Measurements from ENCODE around the gene CNPY3. TPM values are rescaled to one million over a fixed set of nuclear protein-coding genes. Genes with fewer than 3 reads are reported as not detected.

Gene CNPY3
- total and polyA plus RNA-seq, 2 donors (not counting 1 experiment from before 2014, with no cell fraction given): 30.3 to 30.4 TPM

GRCh38 chr6:42971746-42972327 lies 42.6 kb downstream of the CNPY3 start:
- no peak for TF ChIP-seq EZH2 (IDR thresholded peaks at IDR 0.05; ENCODE audit: low read length, missing control alignments)
- no peak for TF ChIP-seq CTCF (conservative IDR thresholded peaks at IDR 0.05 in 1 of 2, IDR thresholded peaks at IDR 0.05 in 1 of 2; ENCODE audit: low read depth in 1 of 2, low read length in 2 of 2)
- Histone ChIP-seq H3K27me3 (ENCODE audit: control insufficient read depth, insufficient read depth, low read length) (no peaks in the 10 kb centered on the region), H3K4me3 (replicated peaks in 1 of 4; ENCODE audit: control extremely low read depth in 1 of 4, insufficient read depth in 1 of 4, low read depth in 3 of 4, low read length in 4 of 4) (no peak overlapping the region), H3K27ac (ENCODE audit: insufficient read depth, low read length) (no peak overlapping the region), H3K9me3 (ENCODE audit: control insufficient read depth, insufficient read depth, low read depth, low read length) (no peaks in the 10 kb centered on the region), H3K9ac (ENCODE audit: insufficient read depth, low read length) (no peak overlapping the region), H3K4me1 (ENCODE audit: control insufficient read depth, extremely low read depth, insufficient read depth, low read length) (no peaks in the 10 kb centered on the region), H3K36me3 (ENCODE audit: control insufficient read depth, insufficient read depth, low read length) (peaks cover 6% of the 10 kb centered on the region), H4K20me1 (ENCODE audit: control insufficient read depth, extremely low read depth, insufficient read depth, low read length) (no peaks in the 10 kb centered on the region), H2AFZ (ENCODE audit: low read length) (no peak overlapping the region), H3K79me2 (ENCODE audit: control insufficient read depth, insufficient read depth, low read length) (no peaks in the 10 kb centered on the region), H3K4me2 (ENCODE audit: extremely low read depth, insufficient read depth, low read length) (no peak overlapping the region)
- no peak for DNase-seq (ENCODE audit: low read depth in 2 of 2)

- Histone ChIP-seq H3K9ac (ENCODE audit: insufficient read depth, low read length) (no peak overlapping the region), H3K79me2 (ENCODE audit: control insufficient read depth, insufficient read depth, low read length) (peaks cover 10% of the 10 kb centered on the region), H3K27ac (ENCODE audit: insufficient read depth, low read length) (no peak overlapping the region), H3K27me3 (ENCODE audit: control insufficient read depth, insufficient read depth, low read length) (no peaks in the 10 kb centered on the region), H4K20me1 (ENCODE audit: control insufficient read depth, extremely low read depth, insufficient read depth, low read length) (no peaks in the 10 kb centered on the region), H3K36me3 (ENCODE audit: control insufficient read depth, insufficient read depth, low read length) (peaks cover 6% of the 10 kb centered on the region), H3K4me1 (ENCODE audit: control insufficient read depth, extremely low read depth, insufficient read depth, low read length) (no peaks in the 10 kb centered on the region), H2AFZ (ENCODE audit: low read length) (no peak overlapping the region), H3K4me2 (ENCODE audit: extremely low read depth, insufficient read depth, low read length) (no peak overlapping the region), H3K9me3 (ENCODE audit: control insufficient read depth, insufficient read depth, low read depth, low read length) (no peaks in the 10 kb centered on the region), H3K4me3 (replicated peaks in 1 of 4; ENCODE audit: control extremely low read depth in 1 of 4, insufficient read depth in 1 of 4, low read depth in 3 of 4, low read length in 4 of 4) (no peak overlapping the region)
- no peak for DNase-seq (ENCODE audit: low read depth in 2 of 2)
- TF ChIP-seq EZH2 (IDR thresholded peaks at IDR 0.05; ENCODE audit: low read length, missing control alignments) (no peak), CTCF (conservative IDR thresholded peaks at IDR 0.05 in 1 of 2, IDR thresholded peaks at IDR 0.05 in 1 of 2; ENCODE audit: low read depth in 1 of 2, low read length in 2 of 2) (no peak)
Observed at GRCh38 chr6:42973926-42974325, 44.6 kb downstream of the CNPY3 start.

- no peaks in the 10 kb centered on the region for H3K27me3 ChIP-seq (ENCODE audit: control insufficient read depth, insufficient read depth, low read length)
- H4K20me1 ChIP-seq (ENCODE audit: control insufficient read depth, extremely low read depth, insufficient read depth, low read length): no peaks in the 10 kb centered on the region
- TF ChIP-seq CTCF (conservative IDR thresholded peaks at IDR 0.05 in 1 of 2, IDR thresholded peaks at IDR 0.05 in 1 of 2; ENCODE audit: low read depth in 1 of 2, low read length in 2 of 2) (no peak), EZH2 (IDR thresholded peaks at IDR 0.05; ENCODE audit: low read length, missing control alignments) (no peak)
- no peak overlapping the region for H3K4me2 ChIP-seq (ENCODE audit: extremely low read depth, insufficient read depth, low read length)
- no peak overlapping the region for H3K9ac ChIP-seq (ENCODE audit: insufficient read depth, low read length)
- no peak overlapping the region for H2AFZ ChIP-seq (ENCODE audit: low read length)
- DNase-seq (ENCODE audit: low read depth in 2 of 2): no peak
- no peak overlapping the region for H3K27ac ChIP-seq (ENCODE audit: insufficient read depth, low read length)
- no peak overlapping the region for H3K4me3 ChIP-seq (replicated peaks in 1 of 4; ENCODE audit: control extremely low read depth in 1 of 4, insufficient read depth in 1 of 4, low read depth in 3 of 4, low read length in 4 of 4)
- H3K9me3 ChIP-seq (ENCODE audit: control insufficient read depth, insufficient read depth, low read depth, low read length): no peaks in the 10 kb centered on the region
- H3K79me2 ChIP-seq (ENCODE audit: control insufficient read depth, insufficient read depth, low read length): peaks cover 10% of the 10 kb centered on the region
- peaks cover 5% of the 10 kb centered on the region for H3K4me1 ChIP-seq (ENCODE audit: control insufficient read depth, extremely low read depth, insufficient read depth, low read length)
- peaks cover 2% of the 10 kb centered on the region for H3K36me3 ChIP-seq (ENCODE audit: control insufficient read depth, insufficient read depth, low read length)
Observed at GRCh38 chr6:42974919-42975505, 45.7 kb downstream of the CNPY3 start.

Data from fibroblast of lung (primary cell).